ENCODE data around the gene BICDL2.

Gene BICDL2

DNA sequence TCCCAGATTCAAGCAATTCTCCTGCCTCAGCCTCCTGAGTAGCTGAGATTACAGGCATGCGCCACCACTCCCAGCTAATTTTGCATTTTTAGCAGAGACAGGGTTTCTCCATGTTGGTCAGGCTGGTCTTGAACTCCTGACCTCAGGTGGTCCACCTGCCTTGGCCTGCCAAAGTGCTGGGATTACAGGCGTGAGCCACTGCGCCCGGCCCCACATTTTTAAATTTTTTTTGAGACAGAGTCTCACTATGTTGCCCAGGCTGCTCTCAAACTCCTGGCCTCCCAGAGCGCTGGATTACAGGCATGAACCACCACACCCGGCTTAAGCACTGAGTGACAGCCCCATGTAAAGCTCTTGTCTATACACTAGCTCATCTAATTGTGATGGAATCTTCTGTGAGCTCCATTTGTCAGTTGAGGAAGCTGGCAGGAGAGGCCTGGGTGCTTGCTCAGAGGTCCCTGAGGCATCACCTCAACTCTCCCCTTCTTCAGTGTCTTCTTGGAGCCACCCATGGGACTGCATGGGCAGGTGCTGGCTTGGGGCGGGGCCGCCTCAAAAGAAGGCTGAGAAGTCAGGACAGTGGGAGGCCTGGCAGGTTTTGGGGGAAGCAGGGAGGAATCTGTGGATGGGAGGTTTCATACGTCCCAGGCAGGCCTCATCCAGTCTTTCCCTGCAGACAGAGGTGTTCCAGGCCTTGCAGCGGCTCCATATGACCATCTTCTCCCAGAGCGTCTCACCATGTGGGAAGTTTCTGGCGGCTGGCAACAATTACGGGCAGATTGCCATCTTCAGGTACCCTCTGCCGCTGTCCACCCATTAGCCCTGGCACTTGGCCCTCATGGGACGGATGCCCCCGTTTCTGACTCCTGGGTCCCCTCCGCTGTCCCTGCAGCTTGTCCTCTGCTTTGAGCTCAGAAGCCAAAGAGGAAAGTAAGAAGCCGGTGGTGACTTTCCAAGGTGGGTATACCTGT lies 11.4 kb downstream of the BICDL2 start:
- no peak for DNase-seq (ENCODE audit: low read depth)

DNA sequence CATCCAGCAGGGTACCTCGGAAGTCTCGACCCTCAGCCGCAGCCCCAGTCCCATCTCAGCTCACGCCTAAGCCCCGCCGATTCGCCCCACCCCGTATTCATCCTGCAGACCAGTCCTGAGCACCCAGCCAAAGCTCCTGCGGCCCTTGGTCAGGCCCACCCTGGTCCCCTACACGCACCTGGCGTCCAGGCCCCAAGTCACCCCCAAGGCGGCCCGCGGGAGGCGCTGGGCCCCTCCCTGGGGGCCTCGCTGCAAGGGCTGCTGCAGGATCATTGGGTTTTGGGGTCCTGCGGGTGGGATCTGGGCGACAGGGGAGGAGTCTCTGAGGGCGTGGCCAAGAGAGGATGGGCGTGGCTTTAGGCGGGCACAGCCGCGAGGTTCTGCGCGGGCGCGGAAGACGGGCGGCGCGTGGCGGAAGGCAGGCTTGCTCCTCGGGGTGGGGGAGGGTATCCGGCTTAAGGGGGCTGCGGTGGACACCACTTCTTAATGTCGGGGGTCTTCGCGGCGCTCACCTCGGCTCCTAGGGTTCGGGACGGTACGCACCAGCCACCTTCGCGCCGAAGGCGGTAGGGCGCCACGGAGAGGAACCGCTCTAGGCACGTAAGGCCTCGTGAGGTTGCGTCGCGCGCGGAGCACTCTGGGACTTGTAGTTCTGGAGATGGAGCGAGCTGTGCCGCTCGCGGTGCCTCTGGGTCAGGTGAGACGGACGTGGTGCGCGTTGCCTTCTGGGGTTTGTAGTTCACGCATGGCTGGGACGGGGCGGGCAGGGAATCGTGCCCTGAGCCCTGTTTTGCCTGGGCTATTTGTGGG lies 12.9 kb downstream of the BICDL2 start, which contains the start of the genes HCFC1R1 and THOC6:
Gene HCFC1R1, minus strand, starts transcription at position 274 of the 810 bp plus-strand sequence. Its CDS starts 1 bp downstream, at position 273.
Gene THOC6, plus strand, starts transcription at position 367 of the 810 bp plus-strand sequence. Its CDS starts 292 bp downstream, at position 659.
- DNase-seq (ENCODE audit: low read depth) = peak; percentile 97

DNA sequence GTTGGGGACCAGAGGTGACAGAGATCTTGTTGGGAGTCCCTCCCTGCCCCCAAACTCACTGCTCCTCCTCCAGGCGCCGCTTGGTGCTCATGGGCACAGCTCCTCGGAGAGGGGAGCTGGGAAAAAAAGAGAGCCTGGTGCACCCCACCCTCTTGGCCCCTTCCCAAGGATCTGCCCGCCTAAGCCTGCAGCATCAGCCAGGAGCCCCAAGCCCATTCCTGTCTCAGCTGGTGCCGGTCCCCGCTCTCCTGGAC lies 13.4 kb downstream of the BICDL2 start:
- DNase-seq (ENCODE audit: low read depth) = no peak

DNA sequence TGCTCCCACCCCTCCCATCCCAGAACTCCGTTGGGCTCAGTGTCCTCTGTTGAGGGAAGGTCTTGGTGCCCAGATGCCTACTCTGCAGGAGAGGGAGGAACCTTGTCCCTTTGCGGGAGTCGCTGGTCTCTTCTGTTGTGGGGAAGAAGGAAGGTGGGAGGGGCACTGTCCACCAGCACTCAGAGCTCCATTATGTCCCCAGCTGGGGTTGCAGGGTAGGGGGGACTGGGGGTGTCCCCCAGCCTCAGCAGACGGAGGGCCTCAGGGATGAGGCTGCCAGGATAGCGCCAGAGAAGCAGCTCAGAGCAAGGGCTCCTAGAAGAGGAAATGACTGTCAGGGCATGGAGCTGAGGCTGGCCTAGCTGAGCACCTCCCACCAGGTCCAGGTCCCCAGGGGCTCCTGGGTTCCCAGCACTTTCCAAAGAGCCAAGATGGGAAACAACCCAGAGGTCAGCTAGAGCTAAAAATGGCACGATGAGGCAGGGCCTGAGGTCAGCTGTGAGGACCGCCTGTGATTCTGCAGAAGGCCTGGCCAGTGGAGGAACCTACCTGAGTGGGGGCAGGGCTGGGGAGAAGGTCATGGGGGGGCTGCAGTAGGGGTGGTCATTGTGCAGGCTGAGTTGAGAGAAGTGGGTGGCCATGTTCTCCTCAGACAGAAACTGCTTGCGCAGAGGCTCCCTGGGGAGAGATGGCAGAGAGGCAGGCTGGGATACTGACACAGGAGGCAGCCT lies 13.9 kb downstream of the BICDL2 start:
- no peak for DNase-seq (ENCODE audit: low read depth)

DNA sequence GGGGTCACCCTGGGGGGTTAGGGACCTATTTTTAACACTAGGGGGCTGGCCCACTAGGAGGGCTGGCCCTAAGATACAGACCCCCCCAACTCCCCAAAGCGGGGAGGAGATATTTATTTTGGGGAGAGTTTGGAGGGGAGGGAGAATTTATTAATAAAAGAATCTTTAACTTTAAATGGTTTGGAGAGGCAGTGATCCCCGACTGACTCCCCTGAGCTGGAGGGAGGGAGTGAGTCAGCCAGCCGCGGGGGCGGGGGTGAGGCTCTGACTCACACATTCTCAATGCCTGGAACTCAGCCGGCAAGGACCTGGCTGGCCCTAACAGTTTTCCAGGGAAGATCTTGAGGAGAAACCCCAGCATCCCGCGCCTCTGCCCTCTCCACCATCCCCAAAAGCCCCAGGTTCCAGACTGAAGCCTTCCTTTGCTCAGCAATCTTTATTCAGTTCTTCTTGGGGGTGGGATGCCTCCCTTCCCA lies 14.5 kb downstream of the BICDL2 start:
- DNase-seq (ENCODE audit: low read depth) = no peak

DNA sequence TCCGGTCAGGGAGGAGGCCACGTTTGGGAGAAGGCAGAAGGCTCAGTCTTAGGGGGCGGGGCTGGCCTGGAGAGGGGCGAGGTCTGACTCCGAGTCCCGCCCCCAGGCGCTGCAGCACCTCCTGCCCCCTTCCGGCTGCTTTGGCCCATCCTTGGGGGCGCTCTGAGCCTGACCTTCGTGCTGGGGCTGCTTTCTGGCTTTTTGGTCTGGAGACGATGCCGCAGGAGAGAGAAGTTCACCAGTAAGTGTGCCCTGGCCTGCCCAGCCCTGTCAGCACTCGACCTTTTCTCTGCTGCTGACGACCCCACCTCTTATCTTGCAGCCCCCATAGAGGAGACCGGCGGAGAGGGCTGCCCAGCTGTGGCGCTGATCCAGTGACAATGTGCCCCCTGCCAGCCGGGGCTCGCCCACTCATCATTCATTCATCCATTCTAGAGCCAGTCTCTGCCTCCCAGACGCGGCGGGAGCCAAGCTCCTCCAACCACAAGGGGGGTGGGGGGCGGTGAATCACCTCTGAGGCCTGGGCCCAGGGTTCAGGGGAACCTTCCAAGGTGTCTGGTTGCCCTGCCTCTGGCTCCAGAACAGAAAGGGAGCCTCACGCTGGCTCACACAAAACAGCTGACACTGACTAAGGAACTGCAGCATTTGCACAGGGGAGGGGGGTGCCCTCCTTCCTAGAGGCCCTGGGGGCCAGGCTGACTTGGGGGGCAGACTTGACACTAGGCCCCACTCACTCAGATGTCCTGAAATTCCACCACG lies 15.1 kb downstream of the BICDL2 start:
- no peak for DNase-seq (ENCODE audit: low read depth)

DNA sequence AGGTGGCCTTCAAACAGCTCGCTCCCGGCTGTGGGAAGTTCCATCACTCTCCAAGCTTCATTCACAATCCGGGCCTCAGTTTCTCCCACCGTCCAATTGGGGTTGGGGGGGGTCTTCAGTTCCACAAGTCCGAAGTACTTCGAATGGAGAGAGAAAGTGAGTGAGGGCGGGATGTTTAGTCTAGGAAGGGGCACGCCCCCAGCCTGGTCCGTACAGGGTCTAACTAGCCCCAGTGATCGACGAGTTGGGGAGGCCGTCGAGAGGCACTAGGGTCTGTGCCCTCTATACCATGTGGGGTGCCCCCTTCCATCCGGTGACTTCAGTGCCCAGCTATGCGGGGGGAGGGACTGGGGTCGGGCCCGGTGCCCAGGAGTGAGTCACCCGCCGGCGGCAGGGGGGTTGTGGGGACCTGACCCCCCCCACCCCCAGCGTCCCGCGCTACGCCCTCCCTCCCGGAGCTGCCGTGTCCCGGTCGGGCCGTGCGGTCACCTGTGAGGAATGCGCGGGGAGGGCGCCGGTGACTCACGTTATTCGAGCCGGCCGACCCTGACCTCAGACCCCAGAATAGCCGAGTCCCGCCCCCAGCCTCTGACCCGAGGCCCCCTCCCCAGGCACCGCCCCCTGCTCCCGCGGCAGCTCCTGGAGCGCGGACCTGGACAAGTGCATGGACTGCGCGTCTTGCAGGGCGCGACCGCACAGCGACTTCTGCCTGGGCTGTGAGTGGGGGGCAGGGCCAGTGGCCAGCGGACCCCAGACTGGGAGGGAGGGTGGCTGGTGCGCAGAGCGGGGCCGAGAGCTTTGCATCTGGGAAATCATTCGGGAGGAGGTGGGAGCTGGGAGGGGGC lies 15.9 kb downstream of the BICDL2 start:
- no peak for DNase-seq (ENCODE audit: low read depth)

DNA sequence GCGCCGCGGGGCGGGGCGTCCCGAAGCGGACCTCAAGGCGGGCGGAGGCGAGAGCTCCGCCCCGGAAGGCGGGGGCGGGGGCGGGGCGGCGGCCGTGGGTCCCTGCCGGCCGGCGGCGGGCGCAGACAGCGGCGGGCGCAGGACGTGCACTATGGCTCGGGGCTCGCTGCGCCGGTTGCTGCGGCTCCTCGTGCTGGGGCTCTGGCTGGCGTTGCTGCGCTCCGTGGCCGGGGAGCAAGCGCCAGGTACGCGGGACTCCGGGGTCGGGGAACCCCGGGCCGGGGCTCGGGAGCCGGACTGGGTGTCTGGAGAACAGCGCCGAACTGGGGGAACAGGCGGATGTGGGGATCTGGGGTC lies 16.5 kb downstream of the BICDL2 start, which contains the start of gene TNFRSF12A:
Gene TNFRSF12A, plus strand, starts transcription at position 122 of the 357 bp plus-strand sequence. Its CDS starts 30 bp downstream, at position 152.
- DNase-seq (ENCODE audit: low read depth) = no peak

DNA sequence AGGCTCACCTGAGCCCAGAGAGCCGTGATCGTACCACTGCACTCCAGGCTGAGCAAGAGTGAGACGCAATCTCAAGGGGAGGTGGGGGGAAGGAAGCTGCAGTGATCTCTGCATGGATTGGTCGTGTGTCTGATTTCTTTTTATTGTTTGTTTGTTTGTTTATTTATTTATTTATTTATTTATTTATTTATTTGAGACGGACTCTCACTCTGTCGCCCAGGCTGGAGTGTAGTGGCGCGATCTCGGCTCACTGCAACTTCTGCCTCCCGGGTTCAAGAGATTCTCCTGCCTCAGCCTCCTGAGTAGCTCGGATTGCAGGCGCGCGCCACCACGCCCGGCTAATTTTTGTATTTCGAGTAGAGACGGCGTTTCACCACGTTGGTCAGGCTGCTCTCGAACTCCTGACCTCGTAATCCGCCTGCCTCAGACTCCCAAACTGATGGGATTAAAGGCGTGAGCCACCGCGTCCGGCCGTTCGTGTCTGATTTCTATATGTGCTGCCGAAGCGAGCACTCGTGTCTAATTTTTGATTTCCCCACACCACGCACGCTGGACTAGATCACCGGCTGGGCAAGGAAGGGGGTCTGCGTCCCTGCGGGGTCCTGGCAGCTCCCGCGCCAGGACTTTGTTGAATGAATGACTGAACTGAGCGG lies 17.0 kb downstream of the BICDL2 start:
- no peak for DNase-seq (ENCODE audit: low read depth)

DNA sequence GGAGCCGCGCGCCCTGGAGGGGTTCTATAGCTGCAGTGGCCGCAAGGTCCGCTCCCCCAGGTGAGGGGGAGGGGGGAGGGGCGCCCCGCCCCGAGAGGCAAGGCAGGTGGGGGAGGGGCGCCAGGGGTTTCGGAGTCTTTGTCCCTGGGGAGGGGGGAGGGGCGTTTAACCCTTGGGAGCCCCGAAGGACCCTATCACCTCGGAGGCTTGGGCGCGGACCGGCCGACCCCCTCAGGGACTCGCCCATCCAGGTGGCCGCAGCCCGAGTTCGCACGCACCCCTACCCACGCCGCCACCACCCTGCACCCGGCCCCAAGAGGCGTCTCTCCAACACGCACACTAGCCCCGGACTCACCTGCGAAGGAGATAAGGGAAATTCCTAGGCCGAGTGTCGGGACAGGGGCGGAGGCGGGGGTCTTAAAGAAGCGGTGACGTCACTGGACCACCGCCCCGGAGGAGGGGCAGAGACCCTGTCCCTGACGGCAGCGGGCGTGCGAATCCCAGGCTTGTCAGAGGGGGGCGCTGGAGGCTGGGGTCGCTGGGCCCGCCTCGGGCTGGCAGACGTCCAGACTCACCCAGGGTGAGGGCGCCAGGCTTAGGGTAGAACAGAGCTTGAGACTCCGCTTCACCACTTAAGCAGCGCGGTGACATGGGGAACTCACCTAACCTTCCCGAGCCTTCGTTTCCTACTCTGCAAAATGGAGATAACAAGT lies 18.8 kb downstream of the BICDL2 start, which contains the start of gene CLDN6:
Gene CLDN6, minus strand, starts transcription at position 390 of the 713 bp plus-strand sequence. CDS start 2,162 bp downstream, outside the sequence.
- no peak for DNase-seq (ENCODE audit: low read depth)

DNA sequence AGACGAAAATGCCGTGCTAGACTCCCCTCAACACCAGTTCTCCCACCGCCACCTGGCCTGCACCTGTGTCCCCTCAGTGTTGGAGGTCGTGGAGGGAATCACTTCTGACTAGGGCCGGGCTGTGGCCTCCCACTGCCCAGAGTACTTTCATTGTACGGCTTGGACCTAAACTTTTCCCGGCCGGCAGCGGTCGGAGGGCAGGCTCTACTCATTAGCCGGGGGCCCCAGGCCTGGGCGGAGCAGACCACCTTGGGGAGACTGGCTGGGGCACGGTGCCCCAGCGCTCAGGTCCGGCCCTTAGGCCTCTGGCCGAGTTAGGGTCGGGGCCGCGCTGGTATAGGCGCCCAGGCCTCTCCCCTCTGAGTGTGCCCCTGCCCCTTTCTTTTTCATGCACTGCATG lies 19.4 kb downstream of the BICDL2 start:
- no peak for DNase-seq (ENCODE audit: low read depth)

DNA sequence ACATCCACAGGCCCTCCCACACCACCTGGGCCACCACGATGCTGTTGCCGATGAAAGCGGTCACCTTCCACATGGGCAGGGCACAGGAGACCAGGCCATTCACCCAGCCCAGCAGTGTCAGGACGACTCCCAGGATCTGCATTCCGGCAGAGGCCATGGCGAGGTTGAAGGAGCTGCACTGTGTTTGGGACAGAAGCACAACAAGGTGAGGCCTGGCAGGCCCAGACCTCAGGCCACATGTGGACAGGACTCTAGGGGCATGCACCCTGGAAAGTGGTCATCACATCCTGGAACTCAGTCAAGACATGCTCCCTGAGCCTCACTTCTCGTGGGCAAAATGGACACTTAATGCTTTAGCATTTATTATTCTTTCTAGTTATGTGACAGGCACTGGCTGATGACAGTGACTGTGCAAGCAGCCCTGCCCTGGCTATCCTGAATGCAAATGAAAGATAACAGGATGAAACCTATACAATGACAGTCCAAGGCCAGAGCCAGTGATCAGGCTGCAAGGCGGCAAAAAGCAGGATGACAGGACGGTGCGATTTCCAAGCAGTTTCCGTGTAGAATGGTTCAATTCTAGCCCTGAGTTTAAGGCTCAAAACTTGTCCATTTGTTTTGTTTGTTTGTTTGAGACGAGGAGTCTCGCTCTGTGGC lies 20.8 kb downstream of the BICDL2 start:
- DNase-seq (ENCODE audit: low read depth) = no peak

DNA sequence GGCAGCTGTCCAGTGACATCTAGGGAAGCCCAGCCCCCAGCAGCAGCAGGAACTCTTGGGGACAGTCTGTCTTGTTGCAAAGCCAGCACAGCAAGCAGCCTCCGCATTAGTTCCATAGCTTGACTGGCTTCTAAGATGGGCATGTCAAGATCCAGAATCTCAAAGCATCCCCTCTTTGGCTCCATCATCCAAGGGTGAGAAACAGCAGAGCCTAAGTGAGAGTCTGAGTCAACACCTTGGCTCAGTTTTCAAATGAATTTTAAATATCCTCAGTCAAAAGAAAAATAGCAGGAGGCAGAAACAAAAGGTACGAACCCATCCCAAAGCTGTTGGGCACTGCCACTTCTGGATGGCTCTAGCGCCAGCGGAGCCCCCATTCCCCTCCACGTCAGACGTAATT lies 21.8 kb downstream of the BICDL2 start:
- no peak for DNase-seq (ENCODE audit: low read depth)

DNA sequence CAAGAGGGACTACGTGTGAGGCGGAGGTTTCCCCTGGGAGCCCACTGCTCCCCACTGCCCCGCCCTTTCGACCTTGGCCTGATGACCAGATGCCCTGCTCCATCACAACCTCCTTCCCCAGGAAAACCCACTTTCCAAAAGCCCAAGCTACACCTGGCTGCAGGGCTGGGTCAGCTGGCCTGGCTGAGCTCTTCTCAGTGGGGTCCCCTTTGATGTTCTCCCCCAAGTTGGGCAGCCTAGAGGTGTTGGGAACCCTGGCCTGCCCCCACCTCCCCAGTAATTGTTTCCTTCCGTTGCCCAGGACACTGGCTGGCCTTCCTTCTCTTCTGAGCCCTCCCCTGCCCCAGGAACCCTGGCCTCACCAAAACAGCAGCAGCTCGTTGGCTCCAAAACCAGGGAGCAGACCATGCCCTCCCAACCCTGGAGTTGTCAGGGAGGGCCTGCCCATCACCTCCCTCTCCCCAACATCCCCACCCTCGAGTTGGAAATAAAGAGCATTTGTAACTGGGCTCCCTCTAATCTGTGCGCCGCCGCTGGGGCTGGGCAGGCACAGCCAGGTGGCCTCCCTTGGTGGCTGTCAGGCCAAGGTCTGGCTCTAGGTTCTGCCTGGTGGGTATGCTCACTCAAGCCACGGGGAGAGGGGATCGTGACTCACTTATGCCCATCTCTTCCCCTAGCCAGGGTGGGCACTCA lies 22.6 kb downstream of the BICDL2 start:
- DNase-seq (ENCODE audit: low read depth) = no peak

DNA sequence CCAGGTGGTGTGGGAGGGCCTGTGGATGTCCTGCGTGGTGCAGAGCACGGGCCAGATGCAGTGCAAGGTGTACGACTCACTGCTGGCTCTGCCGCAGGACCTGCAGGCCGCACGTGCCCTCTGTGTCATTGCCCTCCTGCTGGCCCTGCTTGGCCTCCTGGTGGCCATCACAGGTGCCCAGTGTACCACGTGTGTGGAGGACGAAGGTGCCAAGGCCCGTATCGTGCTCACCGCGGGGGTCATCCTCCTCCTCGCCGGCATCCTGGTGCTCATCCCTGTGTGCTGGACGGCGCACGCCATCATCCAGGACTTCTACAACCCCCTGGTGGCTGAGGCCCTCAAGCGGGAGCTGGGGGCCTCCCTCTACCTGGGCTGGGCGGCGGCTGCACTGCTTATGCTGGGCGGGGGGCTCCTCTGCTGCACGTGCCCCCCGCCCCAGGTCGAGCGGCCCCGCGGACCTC lies 23.2 kb downstream of the BICDL2 start:
- no peak for DNase-seq (ENCODE audit: low read depth)

DNA sequence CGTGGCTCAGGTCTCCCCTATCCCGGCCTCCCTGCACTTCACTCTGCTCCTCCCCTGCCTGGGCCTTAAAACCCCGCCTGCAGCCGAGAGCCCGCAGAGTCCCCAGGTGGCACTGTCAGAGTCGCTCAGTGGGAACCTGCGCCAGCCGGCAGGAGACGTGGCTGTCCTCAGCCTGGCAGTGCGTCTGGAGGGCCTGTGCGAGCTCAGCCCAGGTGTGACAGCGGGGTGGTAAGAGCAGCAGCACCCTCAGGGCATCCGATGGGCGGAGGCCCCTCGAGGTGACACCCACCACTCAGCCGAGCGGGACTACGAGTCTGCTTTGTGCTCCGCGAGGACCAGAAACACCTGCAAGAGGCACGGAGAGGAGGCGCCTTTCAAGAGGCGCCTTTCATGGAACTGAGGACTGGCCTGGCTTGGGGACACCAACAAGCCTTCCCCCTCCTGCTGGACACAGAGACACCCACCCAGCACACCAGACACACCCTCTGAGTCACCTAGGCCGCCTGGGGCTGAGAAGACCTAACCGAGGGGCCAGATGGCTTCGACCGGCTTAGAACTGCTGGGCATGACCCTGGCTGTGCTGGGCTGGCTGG lies 23.8 kb downstream of the BICDL2 start, which contains the start of gene CLDN9:
Gene CLDN9, plus strand, starts transcription at position 96 of the 593 bp plus-strand sequence. Its CDS starts 440 bp downstream, at position 536.
- DNase-seq (ENCODE audit: low read depth) = no peak

DNA sequence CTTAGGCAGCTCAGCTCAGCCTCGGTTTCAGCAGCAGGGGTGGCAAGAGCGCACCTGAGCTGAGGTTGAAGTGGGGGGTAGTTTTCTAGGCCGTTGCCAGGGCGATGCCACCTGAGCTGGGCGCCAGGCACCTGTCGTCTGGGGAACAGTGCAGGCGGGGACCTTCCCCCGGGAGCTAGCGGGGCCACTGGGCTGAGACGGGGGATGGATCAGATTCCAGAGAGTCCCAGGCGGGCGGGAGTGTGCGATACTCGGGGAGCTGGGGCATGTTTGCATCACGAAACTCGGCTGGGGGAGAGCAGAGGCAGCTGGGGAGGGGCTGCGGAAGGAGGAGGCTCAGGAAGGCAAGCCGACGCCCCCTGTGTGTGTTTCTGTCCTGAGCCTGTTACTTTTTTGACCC lies 24.5 kb downstream of the BICDL2 start:
- DNase-seq (ENCODE audit: low read depth) = no peak
